Measurements from ENCODE around the gene ABCA7.
A peak's percentile ranks its signal among the peaks of the same experiment; 100 is the strongest.
"Not testable (repeated sequence)": the region's sequence is repeated elsewhere in the genome, so short reads cannot be mapped to it uniquely, and the experiment has no call there.

Gene ABCA7

GRCh38 chr19:1108291-1109031 lies 68.6 kb downstream of the ABCA7 start:
- DNase-seq, result no peak

- no peak for DNase-seq
Measured at GRCh38 chr19:1109032-1109551, 69.2 kb downstream of the ABCA7 start.

GRCh38 chr19:1109697-1110671 lies 70.1 kb downstream of the ABCA7 start:
- no peak for DNase-seq

DNA sequence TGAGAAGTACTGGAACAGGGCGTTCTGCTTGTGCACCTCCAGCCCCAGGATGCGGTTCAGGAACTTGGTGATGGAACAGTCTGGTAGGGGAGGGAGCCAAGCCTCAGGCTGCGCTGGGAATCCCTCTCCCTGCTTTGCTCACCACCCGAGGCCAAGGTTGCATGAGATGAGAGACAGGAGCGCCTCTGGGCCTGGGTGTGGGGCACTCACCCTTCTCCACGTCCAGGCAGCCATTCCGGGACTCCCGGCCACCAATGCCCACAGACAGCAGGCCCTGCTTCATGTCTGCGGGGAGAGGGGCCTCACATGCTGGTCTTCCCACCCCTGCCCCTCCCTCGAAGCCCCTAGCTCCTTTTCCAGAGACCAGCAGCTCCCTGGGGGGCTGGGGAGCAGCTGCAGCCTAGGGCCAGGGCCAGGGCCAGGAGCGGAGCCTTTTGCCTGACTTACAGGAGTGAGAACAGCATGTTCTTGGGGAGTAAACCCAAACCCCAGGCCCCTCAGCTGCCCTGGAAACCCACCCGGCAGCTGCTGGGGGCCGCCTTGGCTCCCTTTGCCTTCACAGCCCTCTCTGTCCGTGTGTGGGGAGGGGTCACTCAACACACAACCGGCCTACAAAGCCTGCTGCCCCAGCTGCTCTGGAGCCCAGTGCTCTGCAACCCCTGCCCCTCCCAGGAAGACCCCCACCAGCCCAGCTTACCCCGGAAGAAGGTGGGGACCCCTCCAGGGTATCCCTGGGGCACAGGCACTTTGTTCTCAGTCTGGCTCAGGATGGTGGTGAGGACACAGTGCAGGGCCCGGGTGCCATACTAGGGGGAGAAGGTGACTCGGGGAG lies 71.1 kb downstream of the ABCA7 start:
- no peak for DNase-seq

- no peak for DNase-seq
Measured at GRCh38 chr19:1111641-1112267, 71.8 kb downstream of the ABCA7 start.

- no peak for DNase-seq
Measured at GRCh38 chr19:1112268-1113029, 72.5 kb downstream of the ABCA7 start.

DNA sequence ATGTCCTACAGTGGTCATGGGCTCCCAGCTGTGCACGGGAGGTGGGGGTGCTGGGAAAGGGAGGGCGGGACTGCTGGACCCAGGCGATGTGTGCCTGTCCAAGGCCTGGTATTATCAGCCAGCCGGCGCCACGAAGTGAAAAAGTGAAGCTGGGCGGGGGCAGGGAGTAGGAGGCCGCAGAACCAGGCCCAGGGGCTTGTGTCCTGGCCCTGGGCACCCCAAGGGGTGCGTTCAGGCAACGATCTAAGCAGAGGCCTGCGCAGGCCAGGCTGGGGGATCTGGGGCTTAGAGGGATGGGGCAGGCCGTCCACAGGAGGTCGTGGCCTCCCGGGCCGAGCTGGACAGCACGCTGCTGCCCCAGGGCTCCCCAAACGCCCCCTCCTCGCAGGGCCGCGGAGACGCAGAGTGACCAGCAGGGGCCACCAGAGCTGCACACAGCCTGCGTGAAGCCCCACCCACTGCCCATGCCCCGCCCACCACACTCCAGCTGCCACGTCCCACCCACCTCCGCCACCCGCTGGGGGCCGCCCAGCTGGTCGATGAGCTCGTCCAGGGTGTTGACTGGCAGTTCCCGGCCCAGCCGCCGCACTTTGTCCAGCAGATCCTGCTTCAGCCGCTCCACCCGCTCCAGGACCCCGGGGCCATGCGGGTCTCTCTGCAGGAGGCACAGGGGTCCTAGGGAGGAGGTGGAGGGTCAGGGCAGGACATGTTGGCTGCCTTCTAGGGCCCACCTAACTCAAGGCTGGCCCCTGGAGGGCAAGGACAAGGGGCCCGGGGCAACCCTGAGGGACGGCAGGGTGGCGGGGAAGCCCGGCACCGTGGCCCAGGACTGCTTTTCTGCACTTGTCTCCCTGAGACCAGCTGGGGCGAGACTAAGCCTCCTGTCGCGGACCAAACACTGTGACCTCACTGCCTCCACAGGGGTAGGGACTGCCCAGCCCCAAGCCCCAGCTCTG lies 73.4 kb downstream of the ABCA7 start:
- peak; percentile 47 for DNase-seq

- DNase-seq, result no peak
Measured at GRCh38 chr19:1113986-1114483, 74.1 kb downstream of the ABCA7 start.

- DNase-seq, result not testable (repeated sequence)
Measured at GRCh38 chr19:1114728-1115127, 74.8 kb downstream of the ABCA7 start.

Measured in NCI-H1436 (cell line).